Uterus (tissue), 2 donors: Measurements from ENCODE around the gene RPRML.

Experiments
- POLR2A ChIP-seq, 2 donors: fragments of 450-650 bp; IDR thresholded peaks; one replicate each; pipeline ENCODE4 v1.6.1; 2016; ENCODE audit warnings: antibody characterized with exemption in 2 of 2, mild to moderate bottlenecking in 1 of 2, moderate library complexity in 1 of 2
- TF ChIP-seq, protein P1 (sequence below), 4 experiments: fragments of 200-600 bp in 2 of 4; fragments of 450-650 bp in 2 of 4; sonication (generic) in 2 of 4; IDR thresholded peaks; one replicate each; pipeline ENCODE4 v1.5.1; 2016 to 2019; ENCODE audit warnings: antibody characterized with exemption in 4 of 4, mild to moderate bottlenecking in 2 of 4, moderate library complexity in 1 of 4

DNA sequence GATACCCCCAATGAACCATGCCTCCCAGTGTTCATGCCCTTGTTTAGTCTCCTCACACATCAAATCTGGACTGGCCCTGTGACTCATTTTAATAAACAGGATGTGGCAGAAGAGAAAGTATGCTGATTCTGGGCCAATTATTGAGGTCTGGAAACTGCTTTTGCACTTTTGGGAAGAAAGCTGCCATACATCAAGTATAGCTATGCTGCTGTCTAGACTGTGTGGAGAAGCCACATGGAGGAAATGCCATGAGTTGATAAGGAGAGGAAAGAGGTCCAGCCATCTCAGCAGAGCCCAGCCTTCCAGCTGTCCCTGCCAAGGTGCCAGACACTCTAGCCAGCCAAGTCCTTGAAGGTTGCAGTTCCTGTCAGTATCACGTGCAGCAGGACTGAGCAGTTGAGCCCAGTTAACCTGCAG is 16.7 kb downstream of the RPRML start:
- TF ChIP-seq, protein P1, sequence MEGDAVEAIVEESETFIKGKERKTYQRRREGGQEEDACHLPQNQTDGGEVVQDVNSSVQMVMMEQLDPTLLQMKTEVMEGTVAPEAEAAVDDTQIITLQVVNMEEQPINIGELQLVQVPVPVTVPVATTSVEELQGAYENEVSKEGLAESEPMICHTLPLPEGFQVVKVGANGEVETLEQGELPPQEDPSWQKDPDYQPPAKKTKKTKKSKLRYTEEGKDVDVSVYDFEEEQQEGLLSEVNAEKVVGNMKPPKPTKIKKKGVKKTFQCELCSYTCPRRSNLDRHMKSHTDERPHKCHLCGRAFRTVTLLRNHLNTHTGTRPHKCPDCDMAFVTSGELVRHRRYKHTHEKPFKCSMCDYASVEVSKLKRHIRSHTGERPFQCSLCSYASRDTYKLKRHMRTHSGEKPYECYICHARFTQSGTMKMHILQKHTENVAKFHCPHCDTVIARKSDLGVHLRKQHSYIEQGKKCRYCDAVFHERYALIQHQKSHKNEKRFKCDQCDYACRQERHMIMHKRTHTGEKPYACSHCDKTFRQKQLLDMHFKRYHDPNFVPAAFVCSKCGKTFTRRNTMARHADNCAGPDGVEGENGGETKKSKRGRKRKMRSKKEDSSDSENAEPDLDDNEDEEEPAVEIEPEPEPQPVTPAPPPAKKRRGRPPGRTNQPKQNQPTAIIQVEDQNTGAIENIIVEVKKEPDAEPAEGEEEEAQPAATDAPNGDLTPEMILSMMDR (IDR thresholded peaks at IDR 0.05), result no peak
- no peak for TF ChIP-seq POLR2A (IDR thresholded peaks at IDR 0.05)
